PC-9 (cell line): Measurements from ENCODE around the gene PROC. TPM values are rescaled to one million over a fixed set of nuclear protein-coding genes. Genes with fewer than 3 reads are reported as not detected.

Source experiments
- BruUV-seq: library from RNA; stranded (reverse); fragments of 400-500 nt; replicated peaks from 2 replicates; lab custom pipeline; 2021; lab: Mats Ljungman, UMichigan
- CTCF ChIA-PET: fragments of 300-600 bp; sonication (Branson Sonifier 250); formaldehyde crosslinking; loops from one replicate; lab custom pipeline; 2022; ENCODE audit warnings: antibody characterized with exemption; lab: Charles Lee
- POLR2A ChIA-PET: fragments of 300-600 bp; sonication (Branson Sonifier 250); formaldehyde crosslinking; loops from one replicate; lab custom pipeline; 2022; ENCODE audit warnings: antibody characterized with exemption; ENCODE audit not compliant: unreplicated experiment; lab: Charles Lee
- DNase-seq, 2 experiments: peaks; one replicate each; pipeline versions ENCODE4 v3.0.0 to v3.0.0-alpha.2; 2015 to 2022; ENCODE audit warnings: mixed read lengths in 1 of 2
- H2AFZ ChIP-seq: fragments of 200-600 bp; sonication (generic); 2 replicates; pipeline ENCODE4 v1.8.1; 2017; ENCODE audit warnings: antibody characterized with exemption
- H3F3A ChIP-seq: fragments of 200-600 bp; sonication (generic); 2 replicates; pipeline ENCODE4 v1.8.1; 2017; ENCODE audit warnings: antibody characterized with exemption, mild to moderate bottlenecking, low read depth; ENCODE audit not compliant: insufficient read depth
- H3K27ac ChIP-seq: fragments of 200-600 bp; sonication (generic); 2 replicates; pipeline ENCODE4 v1.6.1; 2016; ENCODE audit warnings: mixed run types
- H3K27me3 ChIP-seq: fragments of 200-600 bp; sonication (generic); 2 replicates; pipeline ENCODE4 v1.6.1; 2016; ENCODE audit warnings: low read depth, mixed run types; ENCODE audit not compliant: insufficient read depth
- H3K36me3 ChIP-seq: fragments of 200-600 bp; sonication (generic); 2 replicates; pipeline ENCODE4 v1.6.1; 2016; ENCODE audit warnings: low read depth, mixed run types
- H3K4me1 ChIP-seq: fragments of 200-600 bp; sonication (generic); replicated peaks from 2 replicates; pipeline ENCODE4 v1.6.1; 2016; ENCODE audit warnings: mixed run types; ENCODE audit not compliant: insufficient read depth
- H3K4me2 ChIP-seq: fragments of 200-600 bp; sonication (generic); 2 replicates; pipeline ENCODE4 v1.6.1; 2017; ENCODE audit warnings: mixed run types
- H3K4me3 ChIP-seq: fragments of 200-600 bp; sonication (generic); 2 replicates; pipeline ENCODE4 v1.6.1; 2016; ENCODE audit warnings: mixed run types
- H3K79me2 ChIP-seq: fragments of 200-600 bp; sonication (generic); 2 replicates; pipeline ENCODE4 v1.6.1; 2017; ENCODE audit warnings: low read depth, mixed run types
- H3K9me2 ChIP-seq: fragments of 200-600 bp; sonication (generic); 2 replicates; pipeline ENCODE4 v1.8.1; 2017; ENCODE audit warnings: mild to moderate bottlenecking; ENCODE audit not compliant: insufficient read depth
- H3K9me3 ChIP-seq: fragments of 200-600 bp; sonication (generic); 2 replicates; pipeline ENCODE4 v1.8.1; 2016; ENCODE audit warnings: low read depth; ENCODE audit not compliant: insufficient read depth
- H4K20me1 ChIP-seq: fragments of 200-600 bp; sonication (generic); 2 replicates; pipeline ENCODE4 v1.8.1; 2017; ENCODE audit not compliant: insufficient read depth
- CTCF ChIP-seq: fragments of 200-600 bp; sonication (generic); conservative IDR thresholded peaks from 2 replicates; pipeline ENCODE4 v1.6.1; 2017; ENCODE audit warnings: mixed run types, antibody characterized with exemption, mild to moderate bottlenecking, moderate library complexity
- EZH2 ChIP-seq: fragments of 200-600 bp; sonication (generic); IDR thresholded peaks from 2 replicates; pipeline ENCODE4 v1.8.0; 2017; ENCODE audit warnings: antibody characterized with exemption, low read depth
- intact Hi-C: fragments of 100-400 bp; cut with micrococcal nuclease; formaldehyde crosslinking; loops from one replicate; pipeline ENCODE4 v1.10.0; 2022; ENCODE audit not compliant: unreplicated experiment
- total RNA-seq: library from RNA; stranded (reverse); gene quantifications from 2 replicates; pipeline ENCODE4 v1.2.3, GENCODE V29; 2021

PROC gene
- total RNA-seq, 1 experiment from 2014 or later, result 6.1 TPM

GRCh38 chr2:127388423-127389164, 29.6 kb upstream of the PROC start:
- CTCF ChIA-PET, result interaction anchor here (0.7 to 1.2 kb wide), 2 partner anchors 14 to 25 kb away, joined by 3 to 5 read pairs; no protein-coding TSS in a partner anchor
- POLR2A ChIA-PET, result interaction anchor here (0.5 to 1.4 kb wide), 4 partner anchors 12 to 288 kb away, joined by 3 to 5 read pairs (median 4); partner anchors contain the start of gene IWS1

GRCh38 chr2:127389778-127390435, 28.3 kb upstream of the PROC start:
- POLR2A ChIA-PET, result no interaction called here
- H3K9me2 ChIP-seq, result no peaks in the 10 kb centered on the region
- peaks cover 45% of the 10 kb centered on the region for H3K4me1 ChIP-seq
- peaks cover 16% of the 10 kb centered on the region for H4K20me1 ChIP-seq
- no TSS peak for BruUV-seq
- no peaks in the 10 kb centered on the region for H3K9me3 ChIP-seq
- H2AFZ ChIP-seq, result no peak overlapping the region
- H3F3A ChIP-seq, result peaks cover 28% of the 10 kb centered on the region
- no peak overlapping the region for H3K27ac ChIP-seq
- no peaks in the 10 kb centered on the region for H3K27me3 ChIP-seq
- CTCF ChIA-PET, result no interaction called here
- H3K36me3 ChIP-seq, result no peaks in the 10 kb centered on the region
- peaks cover 22% of the 10 kb centered on the region for H3K79me2 ChIP-seq
- no peak overlapping the region for H3K4me3 ChIP-seq
- no peak for DNase-seq
- TF ChIP-seq CTCF (no peak), EZH2 (no peak)
- intact Hi-C loops, result no loop called here
- H3K4me2 ChIP-seq, result no peak overlapping the region

More at GRCh38 chr2:127388423-127389164, 29.6 kb upstream of the PROC start:
- H3K9me2 ChIP-seq, result no peaks in the 10 kb centered on the region
- H3K79me2 ChIP-seq, result peaks cover 34% of the 10 kb centered on the region
- peaks cover 28% of the 10 kb centered on the region for H3F3A ChIP-seq
- intact Hi-C loops, result loop anchor here (1.0 kb wide), 2 partner anchors 10 to 35 kb away; no protein-coding TSS in a partner anchor
- no peaks in the 10 kb centered on the region for H3K27me3 ChIP-seq
- H3K9me3 ChIP-seq, result no peaks in the 10 kb centered on the region
- H3K4me3 ChIP-seq, result peak overlapping the region; percentile 66
- BruUV-seq, result TSS peak; percentile 71
- no peak for TF ChIP-seq EZH2
- TF ChIP-seq CTCF, result no peak
- peaks cover 16% of the 10 kb centered on the region for H4K20me1 ChIP-seq
- peak in 1 of 2 experiments; percentile 77 for DNase-seq
- H3K36me3 ChIP-seq, result no peaks in the 10 kb centered on the region
- H3K27ac ChIP-seq, result peak overlapping the region; percentile 81
- peak overlapping the region; percentile 88 for H2AFZ ChIP-seq
- H3K4me1 ChIP-seq, result peaks cover 45% of the 10 kb centered on the region
- peak overlapping the region; percentile 92 for H3K4me2 ChIP-seq

DNA sequence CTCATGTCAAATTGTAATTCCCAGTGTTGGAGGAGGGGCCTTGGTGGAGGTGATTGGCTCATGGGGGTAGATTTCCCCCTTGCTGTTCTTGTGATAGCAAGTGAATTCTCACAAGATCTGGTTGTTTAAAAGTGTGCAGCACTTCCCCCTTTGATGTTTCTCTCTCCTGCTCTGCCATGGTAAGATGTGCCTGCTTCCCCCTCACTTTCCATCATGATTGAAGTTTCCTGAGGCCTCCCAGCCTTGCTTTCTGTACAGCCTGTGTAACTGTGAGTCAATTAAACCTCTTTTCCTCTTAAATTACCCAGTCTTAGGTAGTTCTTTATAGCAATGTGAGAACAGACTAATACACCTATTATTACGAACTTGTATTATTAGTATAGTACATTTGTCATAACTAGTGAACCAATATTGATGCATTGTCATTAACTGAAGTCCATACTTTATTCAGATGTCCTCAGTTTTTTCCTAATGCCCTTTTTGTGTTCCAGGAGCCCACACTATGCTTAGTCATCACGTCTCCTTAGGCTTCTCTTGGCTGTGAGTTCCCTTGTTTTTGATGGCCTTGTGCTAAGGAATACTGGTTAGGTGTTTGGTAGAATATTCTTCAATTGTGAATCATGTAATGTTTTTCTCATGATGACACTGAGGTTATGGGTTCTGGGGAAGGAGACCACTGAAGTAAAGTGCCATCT, 25.9 kb upstream of the PROC start:
- H3K9me2 ChIP-seq, result no peaks in the 10 kb centered on the region
- DNase-seq, result no peak
- no peak overlapping the region for H3K4me2 ChIP-seq
- intact Hi-C loops, result no loop called here
- H4K20me1 ChIP-seq, result no peaks in the 10 kb centered on the region
- no peak overlapping the region for H3K4me3 ChIP-seq
- H3K9me3 ChIP-seq, result no peaks in the 10 kb centered on the region
- H3K4me1 ChIP-seq, result peaks cover 26% of the 10 kb centered on the region
- TF ChIP-seq EZH2 (no peak), CTCF (no peak)
- H3K27ac ChIP-seq, result no peak overlapping the region
- H3K36me3 ChIP-seq, result no peaks in the 10 kb centered on the region
- H3K27me3 ChIP-seq, result no peaks in the 10 kb centered on the region
- ChIA-PET CTCF (no interaction called here), POLR2A (no interaction called here)
- H2AFZ ChIP-seq, result no peak overlapping the region
- peaks cover 14% of the 10 kb centered on the region for H3F3A ChIP-seq
- no peaks in the 10 kb centered on the region for H3K79me2 ChIP-seq
- BruUV-seq, result no TSS peak
